ENCODE measurements around the gene SCUBE2.

The SCUBE2 gene

GRCh38 chr11:9057888-9058287 is 33.5 kb downstream of the SCUBE2 start:
- no peak for TF ChIP-seq CTCF (IDR thresholded peaks at IDR 0.05; ENCODE audit: insufficient read depth, low read depth, low read length, missing control alignments)
- DNase-seq (ENCODE audit: low read depth): no peak
- no peak overlapping the region for H3K4me3 ChIP-seq (ENCODE audit: low read depth, low read length)

GRCh38 chr11:9057007-9057406 is 34.4 kb downstream of the SCUBE2 start:
- no peak overlapping the region for H3K4me3 ChIP-seq (ENCODE audit: low read depth, low read length)
- no peak for DNase-seq (ENCODE audit: low read depth)
- TF ChIP-seq CTCF (IDR thresholded peaks at IDR 0.05; ENCODE audit: insufficient read depth, low read depth, low read length, missing control alignments): no peak

GRCh38 chr11:9056467-9056866 is 34.9 kb downstream of the SCUBE2 start:
- TF ChIP-seq CTCF (IDR thresholded peaks at IDR 0.05; ENCODE audit: insufficient read depth, low read depth, low read length, missing control alignments): no peak

GRCh38 chr11:9053316-9054035 is 37.9 kb downstream of the SCUBE2 start:
- no peak for DNase-seq (ENCODE audit: low read depth)
- no peak for TF ChIP-seq CTCF (IDR thresholded peaks at IDR 0.05; ENCODE audit: insufficient read depth, low read depth, low read length, missing control alignments)

More at GRCh38 chr11:9056467-9056866, 34.9 kb downstream of the SCUBE2 start:
- DNase-seq (ENCODE audit: low read depth): no peak
- no peak overlapping the region for H3K4me3 ChIP-seq (ENCODE audit: low read depth, low read length)

GRCh38 chr11:9052316-9052715 is 39.1 kb downstream of the SCUBE2 start:
- no peak overlapping the region for H3K4me3 ChIP-seq (ENCODE audit: low read depth, low read length)
- DNase-seq (ENCODE audit: low read depth): no peak
- TF ChIP-seq CTCF (IDR thresholded peaks at IDR 0.05; ENCODE audit: insufficient read depth, low read depth, low read length, missing control alignments): no peak

More at GRCh38 chr11:9053316-9054035, 37.9 kb downstream of the SCUBE2 start:
- no peak overlapping the region for H3K4me3 ChIP-seq (ENCODE audit: low read depth, low read length)

- H3K4me3 ChIP-seq (ENCODE audit: low read depth, low read length): no peak overlapping the region
- no peak for TF ChIP-seq CTCF (IDR thresholded peaks at IDR 0.05; ENCODE audit: insufficient read depth, low read depth, low read length, missing control alignments)
- no peak for DNase-seq (ENCODE audit: low read depth)
These were observed 41.4 kb downstream of the SCUBE2 start for GRCh38 chr11:9049959-9050358.
